ENCODE data around the gene CNPY1. TPM values are rescaled to one million over a fixed set of nuclear protein-coding genes. Genes with fewer than 3 reads are reported as not detected.
A peak's percentile ranks its signal among the peaks of the same experiment; 100 is the strongest.

Gene CNPY1
- total RNA-seq, 1 donor from 2014 or later: not detected

DNA sequence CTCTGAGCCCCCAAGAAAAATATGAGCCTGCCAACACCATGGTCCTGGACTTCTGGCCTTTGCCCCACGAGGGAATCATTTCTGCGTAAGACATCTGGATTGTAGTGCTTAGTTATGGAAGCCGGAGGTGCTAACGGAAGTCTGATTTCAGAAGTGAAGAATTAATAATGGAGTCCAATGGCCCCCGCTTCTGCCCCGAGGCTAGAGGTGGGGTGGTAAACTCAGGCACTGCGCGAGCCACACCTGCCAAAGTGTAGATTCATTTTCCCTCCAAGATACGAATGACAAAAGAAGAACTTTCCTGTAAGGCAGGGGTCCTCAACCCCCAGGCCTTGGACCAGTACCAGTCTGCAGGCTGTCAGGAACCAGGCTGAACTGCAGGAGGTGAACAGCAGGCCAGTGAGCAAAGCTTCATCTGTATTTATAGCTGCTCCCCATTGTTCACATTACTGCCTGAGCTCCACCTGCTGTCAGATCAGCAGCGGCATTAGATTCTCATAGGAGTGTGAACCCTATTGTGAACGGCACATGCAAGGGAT is 22.3 kb downstream of the CNPY1 start:
- H3K27me3 ChIP-seq: no peaks in the 10 kb centered on the region
- intact Hi-C loops (cut with DNase I): no loop called here
- H3K9me3 ChIP-seq: no peaks in the 10 kb centered on the region
- no peak for TF ChIP-seq POLR2A (IDR thresholded peaks at IDR 0.05)
- TF ChIP-seq POLR2AphosphoS5 (IDR thresholded peaks at IDR 0.05; ENCODE audit: insufficient read depth in 1 of 2, low read depth in 1 of 2): no peak
- TF ChIP-seq, protein P1, sequence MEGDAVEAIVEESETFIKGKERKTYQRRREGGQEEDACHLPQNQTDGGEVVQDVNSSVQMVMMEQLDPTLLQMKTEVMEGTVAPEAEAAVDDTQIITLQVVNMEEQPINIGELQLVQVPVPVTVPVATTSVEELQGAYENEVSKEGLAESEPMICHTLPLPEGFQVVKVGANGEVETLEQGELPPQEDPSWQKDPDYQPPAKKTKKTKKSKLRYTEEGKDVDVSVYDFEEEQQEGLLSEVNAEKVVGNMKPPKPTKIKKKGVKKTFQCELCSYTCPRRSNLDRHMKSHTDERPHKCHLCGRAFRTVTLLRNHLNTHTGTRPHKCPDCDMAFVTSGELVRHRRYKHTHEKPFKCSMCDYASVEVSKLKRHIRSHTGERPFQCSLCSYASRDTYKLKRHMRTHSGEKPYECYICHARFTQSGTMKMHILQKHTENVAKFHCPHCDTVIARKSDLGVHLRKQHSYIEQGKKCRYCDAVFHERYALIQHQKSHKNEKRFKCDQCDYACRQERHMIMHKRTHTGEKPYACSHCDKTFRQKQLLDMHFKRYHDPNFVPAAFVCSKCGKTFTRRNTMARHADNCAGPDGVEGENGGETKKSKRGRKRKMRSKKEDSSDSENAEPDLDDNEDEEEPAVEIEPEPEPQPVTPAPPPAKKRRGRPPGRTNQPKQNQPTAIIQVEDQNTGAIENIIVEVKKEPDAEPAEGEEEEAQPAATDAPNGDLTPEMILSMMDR (IDR thresholded peaks at IDR 0.05): no peak
- DNase-seq (ENCODE audit: extremely low spot score in 2 of 2): peak in 1 of 2 donors; percentile 80
- no peak overlapping the region for H3K27ac ChIP-seq
- no peaks in the 10 kb centered on the region for H3K36me3 ChIP-seq
- H3K4me3 ChIP-seq: no peak overlapping the region
- H3K4me1 ChIP-seq: no peaks in the 10 kb centered on the region

DNA sequence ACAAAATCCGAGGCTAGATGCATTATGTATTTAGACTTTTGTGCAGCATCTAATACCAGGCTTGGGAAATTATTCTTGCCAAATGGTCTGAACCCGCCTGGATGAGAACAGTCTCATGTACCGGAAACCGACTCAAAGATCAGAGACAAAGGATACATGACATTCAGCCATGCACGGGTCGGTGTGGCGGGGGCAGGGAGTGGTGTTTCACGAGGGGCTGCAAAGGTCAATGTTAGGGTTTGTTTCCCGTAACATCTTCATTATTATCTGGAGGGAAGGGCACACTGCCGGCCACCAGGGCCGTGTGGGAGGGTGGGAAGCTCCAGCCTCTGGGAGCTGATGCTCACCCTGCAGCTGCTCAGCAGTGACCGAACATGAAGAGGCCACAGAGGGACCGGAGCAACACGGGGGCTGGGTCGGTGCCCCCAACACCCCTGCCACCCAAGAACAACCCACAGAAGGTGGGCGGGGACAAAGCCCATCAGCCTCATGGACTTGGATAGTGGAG is 23.1 kb downstream of the CNPY1 start:
- intact Hi-C loops (cut with DNase I): no loop called here
- TF ChIP-seq POLR2A (IDR thresholded peaks at IDR 0.05): no peak
- TF ChIP-seq, protein P1 (IDR thresholded peaks at IDR 0.05): no peak
- H3K27me3 ChIP-seq: no peaks in the 10 kb centered on the region

DNA sequence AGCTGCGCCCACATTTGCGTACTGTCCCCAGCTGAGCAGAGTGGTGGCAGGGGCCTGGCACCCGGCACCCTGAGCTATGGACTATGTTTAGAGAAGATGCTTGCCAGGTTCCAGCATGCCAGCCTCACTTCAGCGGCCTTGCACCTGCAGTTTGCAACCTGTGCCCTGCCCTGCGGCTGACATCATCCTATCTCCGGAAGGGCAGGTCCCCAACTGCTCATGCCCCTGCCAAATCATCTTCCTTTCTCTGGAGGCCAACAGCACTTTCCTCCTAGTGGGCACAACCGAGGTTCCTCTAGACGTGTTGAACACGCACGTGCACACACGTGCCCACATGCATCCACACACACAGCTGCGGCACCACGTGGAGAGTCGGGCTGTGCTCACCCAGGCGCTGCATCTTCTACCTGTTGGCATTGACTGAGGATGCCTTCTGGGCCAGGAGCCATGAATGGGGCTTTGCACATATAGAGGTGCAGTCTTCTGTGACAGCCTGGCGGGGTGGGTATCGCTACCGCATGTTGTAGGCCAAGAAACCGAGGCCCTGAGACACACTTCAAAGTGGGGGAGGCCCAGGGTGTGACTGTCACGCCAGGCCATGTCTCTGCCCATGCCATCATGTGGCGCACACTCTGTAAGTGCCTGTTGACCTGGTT is 24.5 kb downstream of the CNPY1 start:
- Histone ChIP-seq H3K36me3 (no peaks in the 10 kb centered on the region), H3K9me3 (no peaks in the 10 kb centered on the region), H3K27me3 (no peaks in the 10 kb centered on the region), H3K4me3 (no peak overlapping the region), H3K4me1 (no peaks in the 10 kb centered on the region), H3K27ac (no peak overlapping the region)
- TF ChIP-seq POLR2AphosphoS5 (IDR thresholded peaks at IDR 0.05; ENCODE audit: insufficient read depth in 1 of 2, low read depth in 1 of 2): no peak
- TF ChIP-seq, protein P1 (IDR thresholded peaks at IDR 0.05): no peak
- TF ChIP-seq POLR2A (IDR thresholded peaks at IDR 0.05): no peak
- intact Hi-C loops (cut with DNase I): no loop called here
- DNase-seq (ENCODE audit: extremely low spot score in 2 of 2): no peak

More for the DNA sequence above, 23.1 kb downstream of the CNPY1 start:
- Histone ChIP-seq H3K4me1 (no peaks in the 10 kb centered on the region), H3K9me3 (no peaks in the 10 kb centered on the region), H3K27ac (no peak overlapping the region), H3K36me3 (no peaks in the 10 kb centered on the region), H3K4me3 (no peak overlapping the region)
- DNase-seq (ENCODE audit: extremely low spot score in 2 of 2): no peak

DNA sequence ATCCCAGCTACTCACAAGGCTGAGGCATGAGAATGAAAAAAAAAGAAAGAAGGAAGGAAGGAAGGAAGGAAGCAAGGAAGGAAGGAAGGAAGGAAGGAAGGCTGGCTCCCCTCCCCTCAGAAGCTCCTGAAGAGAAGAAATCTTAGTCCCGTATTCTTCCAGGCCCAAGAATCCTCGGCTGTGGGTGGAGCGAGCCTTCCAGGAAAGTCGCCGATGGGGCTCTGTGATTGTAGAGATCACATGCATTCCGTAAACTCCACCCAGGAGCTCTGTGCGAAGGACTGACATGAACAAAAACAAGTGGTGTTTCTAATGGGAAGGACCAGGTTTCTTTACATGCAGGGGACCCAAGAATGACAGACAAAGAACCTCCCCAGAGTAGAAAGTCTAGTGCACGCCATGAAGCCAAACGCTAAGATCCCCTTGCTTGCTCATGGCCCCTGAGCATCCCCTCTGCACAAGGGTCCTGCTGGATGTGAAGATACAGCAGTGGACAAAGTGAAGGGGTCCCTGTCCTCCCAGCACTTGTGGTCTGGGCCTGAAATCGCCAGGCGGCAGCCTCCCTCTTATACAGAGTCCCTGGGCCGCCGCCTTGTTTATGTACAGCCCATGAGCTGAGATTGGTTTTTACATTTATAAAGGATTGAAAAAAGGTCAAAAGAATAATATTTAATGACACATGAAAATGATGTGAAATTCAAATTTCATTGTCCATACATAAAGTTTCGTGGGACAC is 25.2 kb downstream of the CNPY1 start:
- H3K4me1 ChIP-seq: no peaks in the 10 kb centered on the region
- H3K4me3 ChIP-seq: no peak overlapping the region
- no peak for DNase-seq (ENCODE audit: extremely low spot score in 2 of 2)
- intact Hi-C loops (cut with DNase I): no loop called here
- H3K36me3 ChIP-seq: no peaks in the 10 kb centered on the region
- no peaks in the 10 kb centered on the region for H3K9me3 ChIP-seq
- H3K27ac ChIP-seq: no peak overlapping the region
- no peaks in the 10 kb centered on the region for H3K27me3 ChIP-seq
- TF ChIP-seq, protein P1 (IDR thresholded peaks at IDR 0.05): no peak
- TF ChIP-seq POLR2AphosphoS5 (IDR thresholded peaks at IDR 0.05; ENCODE audit: insufficient read depth in 1 of 2, low read depth in 1 of 2): no peak
- TF ChIP-seq POLR2A (IDR thresholded peaks at IDR 0.05): no peak

All from vagina (tissue), 2 donors.